Measurements from ENCODE around the gene CTBP2. TPM values are rescaled to one million over a fixed set of nuclear protein-coding genes. Genes with fewer than 3 reads are reported as not detected.

CTBP2 gene
- total and polyA plus RNA-seq, 3 experiments from 2014 or later = 1.4 to 2.8 (median 1.8) TPM

DNA sequence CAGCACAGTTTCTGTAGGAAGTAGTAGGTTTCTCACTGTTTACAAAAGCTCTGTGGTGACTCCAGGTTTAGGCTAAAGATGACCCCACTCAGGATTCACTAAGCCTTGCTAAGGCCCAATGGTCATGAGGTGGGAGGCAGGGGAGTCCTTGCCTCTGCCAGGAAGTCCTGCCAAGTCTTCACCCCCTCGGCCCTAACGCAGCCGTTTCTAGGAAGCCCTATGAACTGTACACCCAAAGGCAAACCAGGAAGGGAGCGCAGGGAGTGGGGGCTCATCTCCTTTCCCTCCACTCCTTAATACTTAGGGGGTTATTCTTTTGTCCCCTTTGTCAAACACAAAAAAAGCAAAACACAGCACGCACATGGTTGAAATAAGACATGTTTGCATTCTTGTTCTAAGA lies 64.6 kb downstream of the CTBP2 start:
- CTCF ChIA-PET = no interaction called here
- no peak for DNase-seq
- Histone ChIP-seq H3K27ac (ENCODE audit: low read depth, low read length) (no peak overlapping the region), H3K36me3 (ENCODE audit: insufficient read depth, low read length) (no peaks in the 10 kb centered on the region), H3K9me3 (ENCODE audit: low read length) (no peaks in the 10 kb centered on the region), H3K4me1 (ENCODE audit: insufficient read depth, low read length) (no peaks in the 10 kb centered on the region), H3K27me3 (ENCODE audit: insufficient read depth, low read length, poor library complexity, severe bottlenecking) (no peaks in the 10 kb centered on the region), H3K4me3 (ENCODE audit: low read length) (no peak overlapping the region)
- peaks cover 4 to 5% of the 10 kb centered on the region in 2 donors for H3K27me3 Mint-ChIP-seq
- H3K4me1 Mint-ChIP-seq = peaks cover 0 to 3% (median 0%) of the 10 kb centered on the region in 3 donors
- H3K4me3 Mint-ChIP-seq = no peak overlapping the region
- no peaks in the 10 kb centered on the region for H3K9me3 Mint-ChIP-seq
- H3K27ac Mint-ChIP-seq = no peak overlapping the region
- POLR2A ChIA-PET = no interaction called here
- no peaks in the 10 kb centered on the region for H3K36me3 Mint-ChIP-seq

DNA sequence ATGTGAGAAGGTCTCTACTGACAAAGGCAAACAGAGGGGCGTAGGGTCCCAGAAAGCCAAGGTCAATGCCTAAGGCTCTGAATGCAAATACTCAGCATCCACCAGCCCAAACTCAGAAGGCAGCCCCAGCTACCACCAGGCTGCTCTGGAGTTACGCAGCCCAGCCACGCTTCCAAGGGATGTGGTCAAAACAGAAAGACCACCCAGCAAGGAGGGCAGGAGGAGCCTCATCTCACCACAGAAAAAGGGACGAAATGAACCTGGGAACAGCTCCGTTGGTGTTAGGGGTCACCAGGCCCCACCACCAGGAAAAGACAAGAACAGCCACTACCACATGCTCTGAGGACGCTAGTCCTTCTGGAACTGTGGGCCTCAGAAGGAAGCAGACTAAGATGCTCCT lies 65.1 kb downstream of the CTBP2 start:
- CTCF ChIA-PET = no interaction called here
- Mint-ChIP-seq H3K4me3 (no peak overlapping the region), H3K36me3 (no peaks in the 10 kb centered on the region), H3K27me3 (peaks cover 4 to 5% of the 10 kb centered on the region in 2 donors), H3K4me1 (peaks cover 0 to 3% (median 0%) of the 10 kb centered on the region in 3 donors), H3K9me3 (no peaks in the 10 kb centered on the region), H3K27ac (no peak overlapping the region)
- Histone ChIP-seq H3K4me3 (ENCODE audit: low read length) (no peak overlapping the region), H3K36me3 (ENCODE audit: insufficient read depth, low read length) (no peaks in the 10 kb centered on the region), H3K27me3 (ENCODE audit: insufficient read depth, low read length, poor library complexity, severe bottlenecking) (no peaks in the 10 kb centered on the region), H3K27ac (ENCODE audit: low read depth, low read length) (no peak overlapping the region), H3K9me3 (ENCODE audit: low read length) (no peaks in the 10 kb centered on the region), H3K4me1 (ENCODE audit: insufficient read depth, low read length) (no peaks in the 10 kb centered on the region)
- POLR2A ChIA-PET = no interaction called here
- DNase-seq = no peak

DNA sequence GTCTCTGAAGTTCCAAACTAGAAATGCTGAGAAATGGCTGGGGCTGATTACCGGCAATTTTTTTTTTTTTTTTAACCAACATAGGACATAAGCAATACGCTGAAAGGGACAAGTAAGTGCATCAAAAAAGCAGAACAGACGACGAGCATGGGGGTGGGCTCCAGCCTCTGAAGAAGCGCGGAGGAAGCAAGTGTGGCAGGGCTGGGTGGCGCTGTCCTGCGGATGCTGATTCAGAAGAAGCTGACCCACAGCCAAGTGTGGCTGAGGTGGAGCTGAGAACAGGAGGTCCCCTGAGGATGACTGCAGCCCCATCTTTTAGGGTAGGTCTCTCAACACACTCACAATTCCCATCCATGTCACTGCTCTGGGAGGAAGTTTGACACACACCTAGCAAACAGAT lies 65.6 kb downstream of the CTBP2 start:
- Mint-ChIP-seq H3K36me3 (no peaks in the 10 kb centered on the region), H3K4me3 (no peak overlapping the region), H3K27me3 (peaks cover 5 to 7% of the 10 kb centered on the region in 2 donors), H3K9me3 (no peaks in the 10 kb centered on the region), H3K4me1 (peaks cover 0 to 3% (median 0%) of the 10 kb centered on the region in 3 donors), H3K27ac (no peak overlapping the region)
- ChIA-PET POLR2A (no interaction called here), CTCF (no interaction called here)
- H3K36me3 ChIP-seq (ENCODE audit: insufficient read depth, low read length) = no peaks in the 10 kb centered on the region
- no peaks in the 10 kb centered on the region for H3K4me1 ChIP-seq (ENCODE audit: insufficient read depth, low read length)
- DNase-seq = no peak
- no peaks in the 10 kb centered on the region for H3K9me3 ChIP-seq (ENCODE audit: low read length)
- no peak overlapping the region for H3K27ac ChIP-seq (ENCODE audit: low read depth, low read length)
- no peak overlapping the region for H3K4me3 ChIP-seq (ENCODE audit: low read length)
- no peaks in the 10 kb centered on the region for H3K27me3 ChIP-seq (ENCODE audit: insufficient read depth, low read length, poor library complexity, severe bottlenecking)

DNA sequence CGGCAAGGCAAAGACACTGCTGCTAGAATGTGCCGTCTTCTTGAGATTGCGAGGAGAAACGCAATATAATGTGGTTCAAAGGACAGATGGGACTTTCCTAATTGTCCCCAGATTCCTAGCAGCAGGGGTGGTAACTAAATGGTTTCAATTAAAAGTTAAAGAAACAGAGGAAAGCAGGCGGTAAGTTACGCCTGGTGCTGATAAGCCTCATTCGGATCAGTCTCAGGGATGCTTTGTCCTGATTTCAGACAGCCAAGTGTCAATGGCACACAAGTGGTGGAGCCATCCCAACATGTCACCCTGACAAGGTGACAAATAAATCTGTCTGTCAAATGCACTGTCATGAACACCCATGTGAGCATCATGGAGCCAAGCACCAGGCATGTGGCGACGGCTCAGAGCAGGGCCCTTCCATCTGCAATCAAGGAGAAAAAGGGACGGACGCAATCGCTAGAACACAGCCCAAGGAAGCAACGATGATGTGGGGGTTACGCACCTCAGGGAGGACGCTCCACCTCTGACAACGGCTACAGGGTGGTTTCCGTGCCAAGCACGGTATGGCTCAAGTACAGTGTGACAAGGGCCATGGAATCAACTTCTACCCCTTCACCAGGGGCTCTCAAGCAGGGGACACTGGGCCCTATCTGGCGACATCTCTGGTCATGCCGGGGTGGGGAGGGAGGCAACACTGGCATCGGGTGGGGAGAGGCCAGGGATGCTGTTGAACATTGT lies 66.2 kb downstream of the CTBP2 start:
- ChIA-PET POLR2A (no interaction called here), CTCF (no interaction called here)
- Histone ChIP-seq H3K36me3 (ENCODE audit: insufficient read depth, low read length) (no peaks in the 10 kb centered on the region), H3K4me1 (ENCODE audit: insufficient read depth, low read length) (no peaks in the 10 kb centered on the region), H3K27ac (ENCODE audit: low read depth, low read length) (no peak overlapping the region), H3K27me3 (ENCODE audit: insufficient read depth, low read length, poor library complexity, severe bottlenecking) (no peaks in the 10 kb centered on the region), H3K9me3 (ENCODE audit: low read length) (no peaks in the 10 kb centered on the region), H3K4me3 (ENCODE audit: low read length) (no peak overlapping the region)
- Mint-ChIP-seq H3K27ac (peak overlapping the region in 1 of 8 donors; percentile 78), H3K4me1 (peaks cover 0 to 3% (median 0%) of the 10 kb centered on the region in 3 donors), H3K36me3 (no peaks in the 10 kb centered on the region), H3K9me3 (no peaks in the 10 kb centered on the region), H3K27me3 (peaks cover 5 to 7% of the 10 kb centered on the region in 2 donors), H3K4me3 (no peak overlapping the region)
- DNase-seq = no peak

DNA sequence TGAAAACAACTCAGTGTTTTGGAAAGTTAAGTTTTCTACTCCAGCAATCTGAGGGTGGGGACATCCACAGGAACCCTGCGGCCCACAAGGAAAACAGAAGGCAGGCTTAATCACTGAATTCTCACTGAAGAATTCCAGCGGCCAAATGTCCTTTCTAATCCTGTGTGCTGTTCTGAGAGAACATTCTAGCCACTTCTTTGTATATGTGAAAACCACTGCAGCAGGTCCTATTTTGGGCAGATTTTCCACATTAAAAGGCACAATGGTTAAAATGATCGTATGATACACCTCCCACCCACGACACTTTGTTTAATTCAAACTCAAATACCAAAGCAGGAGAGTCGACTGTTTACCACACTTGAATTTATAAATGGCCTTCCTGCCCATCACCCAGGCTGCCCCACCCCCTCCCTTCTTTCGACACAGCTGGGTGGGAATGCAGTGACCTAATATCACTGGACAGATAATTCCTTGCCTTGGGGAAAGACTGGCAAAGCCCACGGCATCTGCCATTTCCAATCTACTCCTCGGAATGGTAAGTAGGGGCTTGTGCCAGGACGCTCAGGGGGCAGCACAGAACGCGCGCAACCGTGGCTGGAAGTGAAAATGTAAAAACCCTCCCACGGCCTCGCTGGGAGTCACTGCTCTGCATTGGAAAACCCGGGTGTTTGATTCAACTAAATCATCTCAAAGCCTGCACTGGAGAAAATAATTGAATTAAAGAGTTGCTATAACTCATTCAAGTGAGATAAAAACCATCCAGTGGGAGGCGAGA lies 67.0 kb downstream of the CTBP2 start:
- Histone ChIP-seq H3K27ac (ENCODE audit: low read depth, low read length) (no peak overlapping the region), H3K36me3 (ENCODE audit: insufficient read depth, low read length) (no peaks in the 10 kb centered on the region), H3K4me1 (ENCODE audit: insufficient read depth, low read length) (no peaks in the 10 kb centered on the region), H3K4me3 (ENCODE audit: low read length) (no peak overlapping the region), H3K27me3 (ENCODE audit: insufficient read depth, low read length, poor library complexity, severe bottlenecking) (no peaks in the 10 kb centered on the region), H3K9me3 (ENCODE audit: low read length) (no peaks in the 10 kb centered on the region)
- no peak for DNase-seq
- Mint-ChIP-seq H3K36me3 (no peaks in the 10 kb centered on the region), H3K4me1 (peaks cover 0 to 3% (median 0%) of the 10 kb centered on the region in 3 donors), H3K4me3 (no peak overlapping the region), H3K27me3 (peaks cover 5 to 7% of the 10 kb centered on the region in 2 donors), H3K9me3 (no peaks in the 10 kb centered on the region), H3K27ac (no peak overlapping the region)
- ChIA-PET CTCF (no interaction called here), POLR2A (no interaction called here)

DNA sequence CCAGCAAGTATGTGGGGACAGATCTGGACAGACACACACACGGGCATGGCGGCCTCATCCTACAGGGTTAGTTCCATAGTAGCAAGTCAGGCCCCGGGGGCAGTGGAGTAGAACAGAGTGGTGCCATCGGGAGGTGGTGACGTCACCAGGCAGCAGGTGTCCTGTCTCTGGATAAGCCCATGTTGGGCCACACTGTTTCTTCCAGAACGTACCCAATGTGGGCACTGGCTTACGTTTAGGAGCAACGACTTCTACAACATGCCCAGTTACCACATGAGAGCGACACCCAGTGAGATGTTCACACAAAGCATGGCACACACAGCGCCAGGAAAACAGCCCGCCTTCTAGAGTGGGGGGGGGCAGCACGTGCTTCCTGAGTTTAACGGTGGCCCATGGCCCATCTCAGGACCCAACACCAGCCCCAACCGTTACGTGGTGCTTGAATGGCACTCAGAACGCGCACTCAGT lies 67.8 kb downstream of the CTBP2 start:
- Mint-ChIP-seq H3K36me3 (no peaks in the 10 kb centered on the region), H3K4me1 (peaks cover 0 to 3% (median 0%) of the 10 kb centered on the region in 3 donors), H3K27ac (no peak overlapping the region), H3K9me3 (no peaks in the 10 kb centered on the region), H3K27me3 (peaks cover 5 to 10% of the 10 kb centered on the region in 2 donors), H3K4me3 (no peak overlapping the region)
- H3K4me3 ChIP-seq (ENCODE audit: low read length) = no peak overlapping the region
- H3K36me3 ChIP-seq (ENCODE audit: insufficient read depth, low read length) = no peaks in the 10 kb centered on the region
- CTCF ChIA-PET = no interaction called here
- H3K27me3 ChIP-seq (ENCODE audit: insufficient read depth, low read length, poor library complexity, severe bottlenecking) = no peaks in the 10 kb centered on the region
- POLR2A ChIA-PET = no interaction called here
- no peak for DNase-seq
- no peaks in the 10 kb centered on the region for H3K9me3 ChIP-seq (ENCODE audit: low read length)
- no peak overlapping the region for H3K27ac ChIP-seq (ENCODE audit: low read depth, low read length)
- no peaks in the 10 kb centered on the region for H3K4me1 ChIP-seq (ENCODE audit: insufficient read depth, low read length)

DNA sequence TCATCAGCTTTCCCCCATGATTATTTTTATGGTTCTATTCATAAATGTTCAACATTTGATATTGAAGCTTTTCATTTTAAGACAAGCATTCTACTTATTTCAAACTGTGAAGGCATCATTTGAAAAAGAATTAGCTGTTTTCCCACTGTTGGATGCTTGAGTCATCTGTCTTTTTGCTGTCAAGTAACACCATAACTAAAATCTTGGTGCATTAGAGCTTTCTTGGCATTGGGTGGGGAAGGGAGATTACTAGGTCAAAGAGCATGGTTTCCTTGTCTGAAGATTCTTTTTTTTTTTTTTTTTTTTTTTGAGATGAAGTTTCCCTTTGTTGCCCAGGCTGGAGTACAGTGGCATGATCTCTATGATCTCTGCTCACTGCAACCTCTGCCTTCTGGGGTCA lies 68.5 kb downstream of the CTBP2 start:
- no peaks in the 10 kb centered on the region for H3K27me3 ChIP-seq (ENCODE audit: insufficient read depth, low read length, poor library complexity, severe bottlenecking)
- POLR2A ChIA-PET = no interaction called here

DNA sequence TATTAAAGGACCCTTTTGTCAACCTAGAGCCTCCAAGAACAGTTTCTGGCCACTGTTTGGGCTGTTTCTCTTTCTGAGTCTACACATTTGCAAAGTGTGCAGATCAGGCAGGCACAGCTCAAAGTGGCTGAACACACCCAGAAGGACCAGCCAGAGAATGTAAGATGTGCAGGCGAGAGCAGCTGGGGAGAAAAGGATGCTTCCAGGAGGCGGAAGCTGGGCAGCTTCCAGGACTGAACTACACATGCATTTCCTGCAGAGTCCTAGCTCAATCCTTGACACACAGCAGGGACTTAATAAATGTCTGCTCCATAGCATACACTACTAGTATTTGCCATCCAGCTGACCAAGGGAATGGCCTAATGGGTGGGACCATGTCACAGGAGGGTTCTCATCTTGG lies 70.9 kb downstream of the CTBP2 start:
- no peak overlapping the region for H3K27ac ChIP-seq (ENCODE audit: low read depth, low read length)
- no peaks in the 10 kb centered on the region for H3K36me3 ChIP-seq (ENCODE audit: insufficient read depth, low read length)
- no peaks in the 10 kb centered on the region for H3K4me1 ChIP-seq (ENCODE audit: insufficient read depth, low read length)
- no peak overlapping the region for H3K4me3 ChIP-seq (ENCODE audit: low read length)
- H3K4me1 Mint-ChIP-seq = no peaks in the 10 kb centered on the region
- H3K36me3 Mint-ChIP-seq = no peaks in the 10 kb centered on the region
- H3K9me3 ChIP-seq (ENCODE audit: low read length) = no peaks in the 10 kb centered on the region
- H3K27ac Mint-ChIP-seq = no peak overlapping the region
- no peak for DNase-seq
- H3K27me3 Mint-ChIP-seq = peaks cover 5 to 7% of the 10 kb centered on the region in 2 donors
- H3K27me3 ChIP-seq (ENCODE audit: insufficient read depth, low read length, poor library complexity, severe bottlenecking) = no peaks in the 10 kb centered on the region
- no peaks in the 10 kb centered on the region for H3K9me3 Mint-ChIP-seq
- ChIA-PET POLR2A (no interaction called here), CTCF (no interaction called here)
- no peak overlapping the region for H3K4me3 Mint-ChIP-seq

More for the DNA sequence above, 68.5 kb downstream of the CTBP2 start:
- peaks cover 5 to 10% of the 10 kb centered on the region in 2 donors for H3K27me3 Mint-ChIP-seq
- H3K9me3 Mint-ChIP-seq = no peaks in the 10 kb centered on the region
- no peak overlapping the region for H3K27ac ChIP-seq (ENCODE audit: low read depth, low read length)
- no peak overlapping the region for H3K27ac Mint-ChIP-seq
- DNase-seq = no peak
- H3K36me3 ChIP-seq (ENCODE audit: insufficient read depth, low read length) = no peaks in the 10 kb centered on the region
- H3K4me3 Mint-ChIP-seq = no peak overlapping the region
- H3K4me1 ChIP-seq (ENCODE audit: insufficient read depth, low read length) = no peaks in the 10 kb centered on the region
- H3K36me3 Mint-ChIP-seq = no peaks in the 10 kb centered on the region
- no peaks in the 10 kb centered on the region for H3K9me3 ChIP-seq (ENCODE audit: low read length)
- CTCF ChIA-PET = interaction anchor here (1.3 kb wide), 1 partner anchor 8 kb away, joined by 3 read pairs; no protein-coding TSS in a partner anchor
- peaks cover 0 to 3% (median 0%) of the 10 kb centered on the region in 3 donors for H3K4me1 Mint-ChIP-seq
- no peak overlapping the region for H3K4me3 ChIP-seq (ENCODE audit: low read length)
